ENCODE data around the gene SP140. TPM values are rescaled to one million over a fixed set of nuclear protein-coding genes. Genes with fewer than 3 reads are reported as not detected.

The SP140 gene
- total RNA-seq, 1 experiment from 2014 or later: 0.32 TPM

- Histone ChIP-seq H3K4me1 (ENCODE audit: insufficient read depth, low read length, poor library complexity, severe bottlenecking) (no peaks in the 10 kb centered on the region), H3K27me3 (replicated peaks; ENCODE audit: insufficient read depth, low read depth, low read length, poor library complexity) (peaks cover 7% of the 10 kb centered on the region), H3K27ac (ENCODE audit: low read depth, low read length, poor library complexity, severe bottlenecking) (no peak overlapping the region), H3K9me3 (ENCODE audit: low read depth, low read length, poor library complexity, severe bottlenecking) (peaks cover 4% of the 10 kb centered on the region), H3K36me3 (ENCODE audit: insufficient read depth, low read length, poor library complexity, severe bottlenecking) (no peaks in the 10 kb centered on the region), H3K4me3 (ENCODE audit: low read depth, low read length, poor library complexity, severe bottlenecking) (no peak overlapping the region)
- POLR2A ChIA-PET (ENCODE audit: low non-redundant PET): no interaction called here
- CTCF ChIA-PET: no interaction called here
- no peak for DNase-seq (ENCODE audit: low spot score)
- BruUV-seq (replicated peaks): no TSS peak
- intact Hi-C loops (cut with micrococcal nuclease; ENCODE audit: unreplicated experiment): no loop called here
- no peak for TF ChIP-seq EZH2 (IDR thresholded peaks at IDR 0.05; ENCODE audit: borderline replicate concordance, low read depth, low read length, poor library complexity, severe bottlenecking)
- no peak for TF ChIP-seq CTCF (conservative IDR thresholded peaks at IDR 0.05; ENCODE audit: low read depth, low read length)
Measured at GRCh38 chr2:230360028-230360427, 134.5 kb downstream of the SP140 start.

GRCh38 chr2:230362030-230362691 lies 136.6 kb downstream of the SP140 start:
- ChIA-PET CTCF (no interaction called here), POLR2A (ENCODE audit: low non-redundant PET) (no interaction called here)
- no peaks in the 10 kb centered on the region for H3K36me3 ChIP-seq (ENCODE audit: insufficient read depth, low read length, poor library complexity, severe bottlenecking)
- no peaks in the 10 kb centered on the region for H3K27me3 ChIP-seq (replicated peaks; ENCODE audit: insufficient read depth, low read depth, low read length, poor library complexity)
- no peak overlapping the region for H3K4me3 ChIP-seq (ENCODE audit: low read depth, low read length, poor library complexity, severe bottlenecking)
- intact Hi-C loops (cut with micrococcal nuclease; ENCODE audit: unreplicated experiment): no loop called here
- no peak for DNase-seq (ENCODE audit: low spot score)
- BruUV-seq (replicated peaks): no TSS peak
- no peak overlapping the region for H3K27ac ChIP-seq (ENCODE audit: low read depth, low read length, poor library complexity, severe bottlenecking)
- peaks cover 4% of the 10 kb centered on the region for H3K9me3 ChIP-seq (ENCODE audit: low read depth, low read length, poor library complexity, severe bottlenecking)
- H3K4me1 ChIP-seq (ENCODE audit: insufficient read depth, low read length, poor library complexity, severe bottlenecking): no peaks in the 10 kb centered on the region
- TF ChIP-seq CTCF (conservative IDR thresholded peaks at IDR 0.05; ENCODE audit: low read depth, low read length) (no peak), EZH2 (IDR thresholded peaks at IDR 0.05; ENCODE audit: borderline replicate concordance, low read depth, low read length, poor library complexity, severe bottlenecking) (no peak)

Other genes starting within 250 kb of the SP140 start
- gene SLC16A14, start 156.8 kb upstream of the SP140 start, total RNA-seq (2021): 2.2 and 3.0 TPM in 2 replicates
- gene SP110, start 5.8 kb upstream of the SP140 start, total RNA-seq (2021): 11.0 and 11.6 TPM in 2 replicates
- gene SP140L, start 101.5 kb downstream of the SP140 start, total RNA-seq (2021): 0.37 and 0.61 TPM in 2 replicates
- gene SP100, start 190.5 kb downstream of the SP140 start, total RNA-seq (2021): 2.9 and 3.8 TPM in 2 replicates